ENCODE measurements around the gene MOGAT1.

GRCh38 chr2:222637067-222637466, 34.4 kb upstream of the MOGAT1 start:
- no peak for TF ChIP-seq CTCF (IDR thresholded peaks at IDR 0.05; ENCODE audit: insufficient read depth, low read length, poor library complexity, severe bottlenecking)
- TF ChIP-seq EZH2phosphoT487 (conservative IDR thresholded peaks at IDR 0.05; ENCODE audit: low read length): no peak

All from SU-DHL-6 (cell line).